Astrocyte (in vitro differentiated cells and primary cell): ENCODE data around the gene ANKRD11.

Source experiments
- EZH2 ChIP-seq: IDR thresholded peaks from 2 replicates; pipeline ENCODE4 v1.6.1; 2012; ENCODE audit warnings: mild to moderate bottlenecking, low read length, inconsistent platforms; ENCODE audit not compliant: insufficient read depth
- TF ChIP-seq, protein P1 (sequence below): IDR thresholded peaks from 2 replicates; pipeline ENCODE4 v1.5.1; 2011; ENCODE audit warnings: low read depth, mild to moderate bottlenecking, inconsistent platforms, low read length, moderate library complexity; ENCODE audit not compliant: insufficient read depth

DNA sequence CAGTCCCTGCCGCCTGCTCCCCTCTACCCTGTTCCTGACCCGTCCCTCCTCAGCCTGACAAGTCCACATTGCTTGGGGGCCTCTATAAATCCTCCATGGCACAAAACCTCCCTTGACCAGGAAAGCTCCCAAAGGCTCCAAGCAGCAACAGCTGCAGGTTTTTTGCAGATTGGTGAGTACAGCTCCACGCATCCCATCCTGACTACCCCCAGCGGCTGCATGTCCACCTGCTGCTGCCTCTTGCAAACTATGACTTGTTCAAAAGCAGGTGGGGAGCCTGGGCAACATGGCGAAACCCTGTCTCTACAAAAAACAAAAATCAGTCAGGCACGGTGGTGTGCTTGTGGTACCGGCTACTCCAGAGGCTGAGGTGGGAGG is 122.8 kb downstream of the ANKRD11 start:
- TF ChIP-seq, protein P1, sequence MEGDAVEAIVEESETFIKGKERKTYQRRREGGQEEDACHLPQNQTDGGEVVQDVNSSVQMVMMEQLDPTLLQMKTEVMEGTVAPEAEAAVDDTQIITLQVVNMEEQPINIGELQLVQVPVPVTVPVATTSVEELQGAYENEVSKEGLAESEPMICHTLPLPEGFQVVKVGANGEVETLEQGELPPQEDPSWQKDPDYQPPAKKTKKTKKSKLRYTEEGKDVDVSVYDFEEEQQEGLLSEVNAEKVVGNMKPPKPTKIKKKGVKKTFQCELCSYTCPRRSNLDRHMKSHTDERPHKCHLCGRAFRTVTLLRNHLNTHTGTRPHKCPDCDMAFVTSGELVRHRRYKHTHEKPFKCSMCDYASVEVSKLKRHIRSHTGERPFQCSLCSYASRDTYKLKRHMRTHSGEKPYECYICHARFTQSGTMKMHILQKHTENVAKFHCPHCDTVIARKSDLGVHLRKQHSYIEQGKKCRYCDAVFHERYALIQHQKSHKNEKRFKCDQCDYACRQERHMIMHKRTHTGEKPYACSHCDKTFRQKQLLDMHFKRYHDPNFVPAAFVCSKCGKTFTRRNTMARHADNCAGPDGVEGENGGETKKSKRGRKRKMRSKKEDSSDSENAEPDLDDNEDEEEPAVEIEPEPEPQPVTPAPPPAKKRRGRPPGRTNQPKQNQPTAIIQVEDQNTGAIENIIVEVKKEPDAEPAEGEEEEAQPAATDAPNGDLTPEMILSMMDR: no peak
- TF ChIP-seq EZH2: no peak
